Measurements from ENCODE around the gene ITLN1.
A peak's percentile ranks its signal among the peaks of the same experiment; 100 is the strongest.
"Not testable (repeated sequence)": the region's sequence is repeated elsewhere in the genome, so short reads cannot be mapped to it uniquely, and the experiment has no call there.

ITLN1 gene

GRCh38 chr1:160885042-160885441, at the start of gene ITLN1:
Gene ITLN1 (minus strand): TSS chr1:160885180. CDS start chr1:160884877, 303 bp downstream.
- no peak for DNase-seq

GRCh38 chr1:160933305-160933704, 48.3 kb upstream of the ITLN1 start:
- DNase-seq, result not testable (repeated sequence)

GRCh38 chr1:160925652-160926244, 40.8 kb upstream of the ITLN1 start:
- no peak for DNase-seq

- DNase-seq, result no peak
These were observed 40.0 kb upstream of the ITLN1 start for GRCh38 chr1:160924791-160925651.

DNA sequence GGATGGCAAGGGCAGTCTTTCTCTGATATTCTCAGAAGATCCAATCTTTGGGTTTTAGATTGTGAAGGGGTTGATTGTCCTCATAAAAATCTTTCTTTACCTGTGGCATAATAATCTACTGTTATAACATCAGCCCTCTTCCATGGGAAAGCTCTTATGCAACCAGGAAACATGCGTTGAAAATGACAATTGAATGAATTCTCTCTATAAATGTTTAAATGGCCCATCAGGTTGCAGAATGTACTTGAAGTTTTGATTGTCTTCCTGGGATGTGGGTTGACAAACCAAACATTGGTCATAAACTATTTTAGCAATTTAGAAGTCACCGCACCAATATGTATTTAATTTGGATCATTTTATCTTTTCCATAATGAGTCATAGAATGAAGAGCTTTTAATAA, 31.7 kb upstream of the ITLN1 start:
- no peak for DNase-seq

DNA sequence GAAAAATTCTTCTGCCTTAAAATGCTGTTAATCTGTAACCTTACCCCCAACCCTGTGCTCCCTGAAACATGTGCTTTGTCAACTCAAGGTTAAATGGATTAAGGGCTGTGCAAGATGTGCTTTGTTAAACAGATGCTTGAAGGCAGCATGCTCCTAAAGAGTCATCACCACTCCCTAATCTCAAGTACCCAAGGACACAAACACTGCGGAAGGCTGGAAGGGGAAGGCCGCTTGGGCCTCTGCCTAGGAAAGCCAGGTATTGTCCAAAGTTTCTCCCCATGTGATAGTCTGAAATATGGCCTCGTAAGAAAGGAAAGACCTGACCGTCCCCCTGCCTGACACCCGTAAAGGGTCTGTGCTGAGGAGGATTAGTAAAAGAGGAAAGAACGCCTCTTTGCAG, 28.2 kb upstream of the ITLN1 start:
- DNase-seq, result not testable (repeated sequence)

DNA sequence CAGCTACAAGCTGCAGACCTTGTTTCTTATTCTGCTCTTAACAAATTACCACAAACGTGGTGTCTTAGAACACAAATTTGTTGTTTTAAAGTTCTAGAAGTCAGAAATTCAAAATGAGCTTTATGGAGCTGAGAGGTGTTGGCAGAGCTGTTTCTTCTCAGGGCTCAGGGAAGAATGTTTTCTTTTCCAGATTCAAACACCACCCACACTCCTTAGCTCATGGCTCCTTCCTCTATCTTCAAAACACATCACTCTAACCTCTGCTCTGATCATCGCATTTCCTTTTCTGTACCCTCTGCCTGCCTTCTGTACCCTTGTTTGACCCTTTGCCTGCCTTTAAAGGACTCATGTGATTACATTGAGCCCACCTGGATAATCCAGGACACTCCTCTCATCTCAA, 26.9 kb upstream of the ITLN1 start:
- DNase-seq, result no peak

- DNase-seq, result no peak
These were observed 26.5 kb upstream of the ITLN1 start for GRCh38 chr1:160911441-160911840.

- DNase-seq, result peak; percentile 1
These were observed 25.3 kb upstream of the ITLN1 start for GRCh38 chr1:160910170-160910750.

GRCh38 chr1:160907976-160908375, 23.0 kb upstream of the ITLN1 start:
- no peak for DNase-seq

DNA sequence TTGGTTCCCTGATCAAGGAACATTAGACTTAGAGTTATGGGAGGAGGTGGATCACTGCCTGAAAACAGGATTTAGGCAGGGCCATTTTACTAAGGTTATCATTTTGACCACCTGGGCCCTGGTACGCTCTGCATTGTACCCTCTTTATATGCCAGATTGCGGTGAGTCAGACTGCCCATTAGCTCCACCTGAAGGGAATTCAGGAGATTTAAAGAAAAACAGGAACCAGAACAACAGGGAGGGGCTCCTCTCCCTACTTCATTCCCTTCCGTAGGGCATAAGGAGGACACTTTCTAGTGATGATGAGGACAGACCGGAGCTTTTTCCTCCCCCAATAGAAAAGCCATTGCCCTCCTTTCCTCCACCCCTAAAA, 20.6 kb upstream of the ITLN1 start:
- DNase-seq, result no peak

DNA sequence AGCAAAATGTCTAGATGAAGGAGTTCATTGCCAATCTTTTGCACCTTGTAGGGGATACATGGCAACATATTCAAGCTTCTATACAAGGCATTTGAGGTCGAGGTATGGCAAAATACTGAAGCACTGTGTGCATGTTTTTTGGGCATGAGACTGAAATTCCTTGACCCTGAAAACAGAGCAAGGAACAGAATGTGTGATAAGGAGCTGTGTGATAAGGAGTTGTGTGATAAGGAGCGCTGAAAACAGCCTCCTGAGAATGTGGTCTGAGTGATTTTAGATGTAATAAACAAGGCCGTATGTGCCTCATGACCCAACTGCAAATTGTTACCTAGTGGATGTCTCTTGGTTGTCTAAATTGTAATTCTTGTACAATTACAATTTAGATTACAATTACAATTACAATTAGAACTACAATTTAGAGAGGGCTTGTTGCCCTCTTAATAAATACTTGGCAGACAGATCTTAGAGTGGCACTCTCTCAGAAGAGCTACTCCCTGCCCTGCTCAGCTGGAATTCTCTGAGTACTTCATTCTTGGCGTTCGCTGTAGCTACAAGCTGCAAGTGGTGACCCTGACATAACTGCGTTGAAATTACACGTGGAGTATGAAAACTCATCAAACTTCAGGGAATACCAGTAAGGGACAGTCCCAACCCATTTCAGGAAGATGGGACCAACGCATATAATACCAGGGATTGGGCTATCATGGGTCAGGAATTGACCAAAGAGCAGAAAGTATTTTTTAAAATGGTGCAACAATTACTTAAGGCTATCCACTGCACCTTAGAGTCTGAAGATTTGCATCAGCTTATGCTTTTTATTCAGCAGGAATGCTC, 20.0 kb upstream of the ITLN1 start:
- DNase-seq, result no peak

DNA sequence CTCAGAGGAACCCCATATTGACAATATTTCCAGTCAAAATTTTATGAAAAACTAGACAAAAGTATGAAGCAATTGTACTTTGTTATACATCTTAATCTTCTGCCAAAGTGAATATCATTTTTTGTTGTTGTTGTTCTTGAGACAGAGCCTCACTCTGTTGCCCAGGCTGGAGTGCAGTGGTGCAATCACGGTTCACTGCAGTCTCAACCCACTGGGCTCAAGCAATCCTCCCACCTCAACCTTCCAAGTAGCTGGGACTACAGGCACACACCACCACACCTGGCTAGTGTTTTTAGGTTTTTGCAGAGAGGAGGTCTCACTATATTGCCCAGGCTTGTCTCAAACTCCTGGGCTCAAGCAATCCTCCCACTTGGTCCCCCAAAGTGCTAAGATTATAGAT, 17.3 kb upstream of the ITLN1 start:
- not testable (repeated sequence) for DNase-seq

GRCh38 chr1:160901768-160902167, 16.8 kb upstream of the ITLN1 start:
- no peak for DNase-seq

DNA sequence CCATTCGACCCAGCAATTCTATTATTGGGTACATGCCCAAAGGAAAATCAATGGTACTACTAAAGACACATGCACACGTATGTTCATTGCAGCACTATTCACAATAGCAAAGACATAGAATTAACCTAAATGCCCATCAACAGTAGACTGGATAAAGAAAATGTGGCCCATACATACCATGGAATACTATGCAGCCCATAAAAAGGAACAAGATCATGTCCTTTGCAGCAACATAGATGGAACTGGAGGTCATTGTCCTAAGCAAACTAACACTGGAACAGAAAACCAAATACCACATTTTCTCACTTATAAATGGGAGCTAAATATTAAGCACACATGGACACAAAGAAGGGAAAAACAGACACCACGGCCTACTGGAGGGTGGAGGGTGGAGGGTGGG, 15.7 kb upstream of the ITLN1 start:
- DNase-seq, result not testable (repeated sequence)

DNA sequence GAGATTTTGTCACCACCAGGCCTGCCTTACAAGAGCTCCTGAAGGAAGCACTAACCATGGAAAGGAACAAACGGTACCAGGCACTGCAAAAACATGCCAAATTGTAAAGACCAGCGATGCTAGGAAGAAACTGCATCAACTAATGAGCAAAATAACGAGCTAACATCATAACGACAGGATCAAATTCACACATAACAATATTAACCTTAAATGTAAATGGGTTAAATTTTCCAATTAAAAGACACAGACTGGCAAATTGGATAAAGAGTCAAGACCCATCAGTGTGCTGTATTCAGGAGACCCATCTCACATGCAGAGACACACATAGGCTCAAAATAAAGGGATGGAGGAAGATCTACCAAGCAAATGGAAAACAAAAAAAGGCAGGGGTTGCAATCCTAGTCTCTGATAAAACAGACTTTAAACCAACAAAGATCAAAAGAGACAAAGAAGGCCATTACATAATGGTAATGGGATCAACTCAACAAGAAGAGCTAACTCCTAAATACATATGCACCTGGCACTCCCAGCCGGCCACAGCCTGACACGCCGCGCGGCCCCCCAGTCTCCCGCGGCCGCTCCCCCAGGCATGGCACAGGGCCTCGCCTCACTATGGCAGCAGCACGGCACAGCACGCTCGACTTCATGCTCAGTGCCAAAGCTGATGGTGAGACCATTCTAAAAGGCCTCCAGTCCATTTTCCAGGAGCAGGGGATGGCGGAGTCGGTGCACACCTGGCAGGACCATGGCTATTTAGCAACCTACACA, 9.6 kb upstream of the ITLN1 start:
- not testable (repeated sequence) for DNase-seq

DNA sequence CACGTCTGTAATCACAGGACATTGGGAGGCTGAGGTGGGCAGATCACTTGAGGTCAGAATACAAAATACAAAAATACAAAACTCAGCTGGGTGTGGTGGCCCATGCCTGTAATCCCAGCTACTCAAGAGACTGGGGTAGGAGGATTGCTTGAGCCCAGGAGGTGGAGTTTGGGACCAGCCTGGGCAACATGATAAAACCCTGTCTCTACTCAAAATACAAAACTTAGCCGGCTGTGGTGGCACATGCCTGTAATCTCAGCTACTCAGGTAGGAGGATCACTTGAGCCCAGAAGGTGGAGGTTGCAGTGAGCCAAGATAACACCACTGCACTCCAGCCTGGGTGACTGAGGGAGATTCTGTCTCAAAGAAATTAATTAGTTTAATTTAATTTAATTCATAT, 6.5 kb upstream of the ITLN1 start:
- no peak for DNase-seq

GRCh38 chr1:160888926-160889325, 3.9 kb upstream of the ITLN1 start:
- DNase-seq, result no peak

- DNase-seq, result no peak
These were observed 2.1 kb upstream of the ITLN1 start for GRCh38 chr1:160887071-160887470.

- DNase-seq, result no peak
These were observed 401 bp downstream of the ITLN1 start for GRCh38 chr1:160884579-160884978.

GRCh38 chr1:160883581-160884513, 1.1 kb downstream of the ITLN1 start:
- DNase-seq, result no peak
